Type B pancreatic cell (in vitro differentiated cells): ENCODE data around the gene NCR3LG1. TPM values are rescaled to one million over a fixed set of nuclear protein-coding genes. Genes with fewer than 3 reads are reported as not detected.

ENCODE experiments used
- DNase-seq: peaks from one replicate; pipeline ENCODE4 v3.0.0; 2021; ENCODE audit warnings: mixed read lengths; ENCODE audit not compliant: unreplicated experiment; ENCODE audit errors: extremely low spot score
- H3K27ac Mint-ChIP-seq: 2 replicates; pipeline ENCODE4 v1.8.0; 2021; ENCODE audit warnings: mild to moderate bottlenecking, mixed read lengths
- H3K27me3 Mint-ChIP-seq: 2 replicates; pipeline ENCODE4 v1.8.0; 2021; ENCODE audit warnings: mixed read lengths
- H3K36me3 Mint-ChIP-seq: 2 replicates; pipeline ENCODE4 v1.8.0; 2021; ENCODE audit warnings: mixed read lengths
- H3K4me1 Mint-ChIP-seq: one replicate; pipeline ENCODE4 v1.8.0; 2021; ENCODE audit warnings: mixed read lengths; ENCODE audit not compliant: unreplicated experiment
- H3K4me3 Mint-ChIP-seq: 2 replicates; pipeline ENCODE4 v1.8.0; 2021; ENCODE audit warnings: mild to moderate bottlenecking, mixed read lengths
- H3K9me3 Mint-ChIP-seq: 2 replicates; pipeline ENCODE4 v1.8.0; 2021; ENCODE audit warnings: mixed read lengths
- CTCF ChIP-seq: fragments of 200-600 bp; sonication (generic); conservative IDR thresholded peaks from 2 replicates; pipeline ENCODE4 v1.5.0; 2021; ENCODE audit warnings: antibody characterized with exemption, mild to moderate bottlenecking
- total RNA-seq: library from RNA; stranded (reverse); gene quantifications from 2 replicates; pipeline ENCODE4 v1.2.1, GENCODE V29; 2021; ENCODE audit warnings: low replicate concordance

Gene NCR3LG1
- total RNA-seq, 1 donor from 2014 or later, result 6.0 TPM

GRCh38 chr11:17366495-17366894, 14.9 kb downstream of the NCR3LG1 start:
- H3K36me3 Mint-ChIP-seq, result peaks cover 36% of the 10 kb centered on the region
- no peaks in the 10 kb centered on the region for H3K4me1 Mint-ChIP-seq

GRCh38 chr11:17368551-17368950, 17.0 kb downstream of the NCR3LG1 start:
- Mint-ChIP-seq H3K4me3 (no peak overlapping the region), H3K9me3 (peaks cover 30% of the 10 kb centered on the region), H3K4me1 (no peaks in the 10 kb centered on the region), H3K27ac (no peak overlapping the region), H3K27me3 (no peaks in the 10 kb centered on the region), H3K36me3 (peaks cover 46% of the 10 kb centered on the region)
- no peak for TF ChIP-seq CTCF
- no peak for DNase-seq

More at GRCh38 chr11:17366495-17366894, 14.9 kb downstream of the NCR3LG1 start:
- Mint-ChIP-seq H3K4me3 (no peak overlapping the region), H3K27me3 (no peaks in the 10 kb centered on the region), H3K27ac (no peak overlapping the region), H3K9me3 (peaks cover 22% of the 10 kb centered on the region)
- TF ChIP-seq CTCF, result no peak
- DNase-seq, result no peak

- Mint-ChIP-seq H3K27me3 (no peaks in the 10 kb centered on the region), H3K27ac (no peak overlapping the region), H3K36me3 (peaks cover 48% of the 10 kb centered on the region), H3K9me3 (peaks cover 30% of the 10 kb centered on the region), H3K4me3 (no peak overlapping the region), H3K4me1 (no peaks in the 10 kb centered on the region)
- no peak for DNase-seq
- TF ChIP-seq CTCF, result no peak
These were observed 17.5 kb downstream of the NCR3LG1 start for GRCh38 chr11:17369094-17369493.

- H3K4me1 Mint-ChIP-seq, result no peaks in the 10 kb centered on the region
- peaks cover 30% of the 10 kb centered on the region for H3K9me3 Mint-ChIP-seq
- H3K4me3 Mint-ChIP-seq, result no peak overlapping the region
- H3K27me3 Mint-ChIP-seq, result no peaks in the 10 kb centered on the region
- no peak overlapping the region for H3K27ac Mint-ChIP-seq
- H3K36me3 Mint-ChIP-seq, result peaks cover 52% of the 10 kb centered on the region
- no peak for DNase-seq
- TF ChIP-seq CTCF, result no peak
These were observed 18.2 kb downstream of the NCR3LG1 start for GRCh38 chr11:17369684-17370243.

- H3K4me1 Mint-ChIP-seq, result no peaks in the 10 kb centered on the region
These were observed 20.0 kb downstream of the NCR3LG1 start for GRCh38 chr11:17371614-17372013.

More at GRCh38 chr11:17371614-17372013, 20.0 kb downstream of the NCR3LG1 start:
- TF ChIP-seq CTCF, result no peak
- Mint-ChIP-seq H3K9me3 (peaks cover 30% of the 10 kb centered on the region), H3K36me3 (peaks cover 58% of the 10 kb centered on the region), H3K27me3 (no peaks in the 10 kb centered on the region), H3K4me3 (no peak overlapping the region), H3K27ac (no peak overlapping the region)
- no peak for DNase-seq
